Measurements from ENCODE around the gene ARFGAP3.

ARFGAP3 gene

GRCh38 chr22:42856865-42857704 lies at the start of gene ARFGAP3:
TSS of gene ARFGAP3 (minus strand) at chr22:42857273. CDS start at chr22:42857182, 91 bp downstream.
- peak; percentile 29 to 97 (median 89) for DNase-seq

GRCh38 chr22:42905702-42906183 lies 48.7 kb upstream of the ARFGAP3 start:
- no peak for DNase-seq

GRCh38 chr22:42905217-42905616 lies 48.1 kb upstream of the ARFGAP3 start:
- no peak for DNase-seq

GRCh38 chr22:42904050-42904449 lies 47.0 kb upstream of the ARFGAP3 start:
- DNase-seq = no peak

GRCh38 chr22:42902875-42903510 lies 45.9 kb upstream of the ARFGAP3 start:
- no peak for DNase-seq

GRCh38 chr22:42901790-42902508 lies 44.9 kb upstream of the ARFGAP3 start:
- DNase-seq = peak in 4 of 51 donors; percentile 7 to 25 (median 13)

- no peak for DNase-seq
Measured at GRCh38 chr22:42897960-42898359, 40.9 kb upstream of the ARFGAP3 start.

GRCh38 chr22:42895541-42895981 lies 38.5 kb upstream of the ARFGAP3 start:
- DNase-seq = peak in 18 of 51 donors; percentile 14 to 60 (median 25)

GRCh38 chr22:42895087-42895486 lies 38.0 kb upstream of the ARFGAP3 start:
- DNase-seq = peak in 1 of 51 donors; percentile 15

- DNase-seq = no peak
Measured at GRCh38 chr22:42893371-42894150, 36.5 kb upstream of the ARFGAP3 start.

GRCh38 chr22:42892571-42893316 lies 35.7 kb upstream of the ARFGAP3 start:
- DNase-seq = peak in 2 of 51 donors; percentile 9 to 14

GRCh38 chr22:42892156-42892555 lies 35.1 kb upstream of the ARFGAP3 start:
- DNase-seq = no peak

GRCh38 chr22:42891696-42892095 lies 34.6 kb upstream of the ARFGAP3 start:
- no peak for DNase-seq

- DNase-seq = no peak
Measured at GRCh38 chr22:42891008-42891407, 33.9 kb upstream of the ARFGAP3 start.

- peak in 2 of 51 donors; percentile 19 to 48 for DNase-seq
Measured at GRCh38 chr22:42889304-42889703, 32.2 kb upstream of the ARFGAP3 start.

- no peak for DNase-seq
Measured at GRCh38 chr22:42887523-42888507, 30.7 kb upstream of the ARFGAP3 start.

GRCh38 chr22:42887120-42887519 lies 30.0 kb upstream of the ARFGAP3 start:
- DNase-seq = no peak

GRCh38 chr22:42885446-42885845 lies 28.4 kb upstream of the ARFGAP3 start:
- no peak for DNase-seq

Data from hypothalamus (tissue), 51 donors.